Naive thymus-derived CD4-positive, alpha-beta T cell (primary cell): ENCODE data around the gene DNAH11. TPM values are rescaled to one million over a fixed set of nuclear protein-coding genes. Genes with fewer than 3 reads are reported as not detected.

Experiments used
- ATAC-seq: fragments of 150-1000 bp; cut with Tn5 transposase; 2 replicates; pipeline ENCODE4 v1.10.0; 2021; ENCODE audit warnings: mild to moderate bottlenecking, moderate library complexity
- CTCF ChIA-PET: fragments of 350-600 bp; sonication (Branson Sonifier 250); formaldehyde crosslinking; loops from one replicate; lab custom pipeline; 2021; ENCODE audit warnings: antibody characterized with exemption; lab: Charles Lee
- POLR2A ChIA-PET: fragments of 350-600 bp; sonication (Branson Sonifier 250); formaldehyde crosslinking; loops from one replicate; lab custom pipeline; 2021; ENCODE audit warnings: antibody characterized with exemption, inconsistent platforms; lab: Charles Lee
- DNase-seq, 9 donors: peaks; one replicate each; pipeline versions ENCODE4 v3.0.0 to v3.0.0-alpha.2; 2020 to 2022; ENCODE audit warnings: mixed read lengths in 1 of 9
- H3K27ac ChIP-seq: one replicate; pipeline ENCODE4 v1.7.0; 2013; ENCODE audit warnings: mild to moderate bottlenecking, low read depth, low read length, moderate library complexity
- H3K27me3 ChIP-seq, 2 donors: one replicate each; pipeline ENCODE4 v1.7.0; 2013; ENCODE audit warnings: low read length in 2 of 2, mild to moderate bottlenecking in 2 of 2, moderate library complexity in 2 of 2; ENCODE audit not compliant: control insufficient read depth in 2 of 2, insufficient read depth in 2 of 2
- H3K36me3 ChIP-seq, 3 experiments: 1 replicate in 2 of 3; 2 replicates in 1 of 3; pipeline ENCODE4 v1.7.0; 2013; ENCODE audit warnings: low read length in 3 of 3, mild to moderate bottlenecking in 3 of 3, moderate library complexity in 1 of 3; ENCODE audit not compliant: insufficient read depth in 3 of 3, control insufficient read depth in 2 of 3
- H3K4me1 ChIP-seq, 2 donors: one replicate each; pipeline ENCODE4 v1.7.0; 2013; ENCODE audit warnings: low read length in 2 of 2, mild to moderate bottlenecking in 2 of 2, moderate library complexity in 1 of 2; ENCODE audit not compliant: control insufficient read depth in 2 of 2, insufficient read depth in 2 of 2
- H3K4me3 ChIP-seq: 2 replicates; pipeline ENCODE4 v1.7.0; 2013; ENCODE audit warnings: mild to moderate bottlenecking, low read length
- H3K9me3 ChIP-seq, 3 experiments: 1 replicate in 2 of 3; 2 replicates in 1 of 3; pipeline ENCODE4 v1.7.0; 2013; ENCODE audit warnings: low read length in 3 of 3; ENCODE audit not compliant: control insufficient read depth in 2 of 3
- H3K27ac Mint-ChIP-seq, 9 donors: one replicate each; pipeline ENCODE4 v1.8.0; 2020 to 2022; ENCODE audit warnings: mixed read lengths in 9 of 9, mild to moderate bottlenecking in 8 of 9, moderate library complexity in 5 of 9, inconsistent platforms in 2 of 9
- H3K27me3 Mint-ChIP-seq, 5 donors: one replicate each; pipeline ENCODE4 v1.8.0; 2021 to 2022; ENCODE audit warnings: mixed read lengths in 5 of 5, mild to moderate bottlenecking in 1 of 5
- H3K36me3 Mint-ChIP-seq, 5 donors: one replicate each; pipeline ENCODE4 v1.8.0; 2020 to 2022; ENCODE audit warnings: mixed read lengths in 5 of 5, mild to moderate bottlenecking in 3 of 5, inconsistent platforms in 1 of 5
- H3K4me1 Mint-ChIP-seq, 7 donors: one replicate each; pipeline ENCODE4 v1.8.0; 2020 to 2022; ENCODE audit warnings: mixed read lengths in 7 of 7, mild to moderate bottlenecking in 3 of 7, inconsistent platforms in 1 of 7
- H3K4me3 Mint-ChIP-seq, 10 donors: one replicate each; pipeline ENCODE4 v1.8.0; 2020 to 2022; ENCODE audit warnings: mild to moderate bottlenecking in 10 of 10, mixed read lengths in 10 of 10, moderate library complexity in 6 of 10, inconsistent platforms in 2 of 10
- H3K9me3 Mint-ChIP-seq, 11 donors: one replicate each; pipeline ENCODE4 v1.8.0; 2020 to 2022; ENCODE audit warnings: mixed read lengths in 11 of 11, mild to moderate bottlenecking in 4 of 11, inconsistent platforms in 1 of 11, moderate library complexity in 1 of 11
- intact Hi-C, 2 donors: fragments of 100-400 bp; cut with micrococcal nuclease; formaldehyde crosslinking; loops; one replicate each; pipeline ENCODE4 v1.15.1; 2023
- polyA plus RNA-seq, 2 donors: library from polyadenylated mRNA; unstranded; fragments of 300-500 nt; fragmentation: Illumina TruSeq; gene quantifications; one replicate each; pipeline ENCODE4 v1.2.3, GENCODE V29; 2021
- total RNA-seq, 6 experiments: library from RNA in 5 of 6; stranded (reverse) in 5 of 6; gene quantifications; 1 replicate in 5 of 6; 2 replicates in 1 of 6; pipeline ENCODE4 v1.2.3 and lab custom pipeline; 2021 to 2026

The DNAH11 gene
- total and polyA plus RNA-seq, 7 experiments from 2014 or later: 0.02 to 8.1 (median 0.22) TPM; not detected in 1

- H3K4me3 Mint-ChIP-seq: no peak overlapping the region
- ChIA-PET CTCF (no interaction called here), POLR2A (no interaction called here)
- H3K9me3 Mint-ChIP-seq: no peaks in the 10 kb centered on the region
- Histone ChIP-seq H3K4me3 (no peak overlapping the region), H3K27ac (no peak overlapping the region), H3K36me3 (no peaks in the 10 kb centered on the region), H3K9me3 (no peaks in the 10 kb centered on the region), H3K27me3 (no peaks in the 10 kb centered on the region), H3K4me1 (no peaks in the 10 kb centered on the region)
- H3K36me3 Mint-ChIP-seq: no peaks in the 10 kb centered on the region
- peaks cover 0 to 1% (median 0%) of the 10 kb centered on the region in 7 donors for H3K4me1 Mint-ChIP-seq
- DNase-seq (no peak), ATAC-seq (no peak)
- intact Hi-C loops: no loop called here
- H3K27ac Mint-ChIP-seq: no peak overlapping the region
- H3K27me3 Mint-ChIP-seq: no peaks in the 10 kb centered on the region
Measured at GRCh38 chr7:21884496-21884895, 341.7 kb downstream of the DNAH11 start.

GRCh38 chr7:21886396-21886795, 343.6 kb downstream of the DNAH11 start:
- DNase-seq (no peak), ATAC-seq (no peak)
- H3K4me1 Mint-ChIP-seq: no peaks in the 10 kb centered on the region
- H3K27me3 Mint-ChIP-seq: no peaks in the 10 kb centered on the region
- POLR2A ChIA-PET: no interaction called here
- H3K4me3 Mint-ChIP-seq: no peak overlapping the region
- H3K27me3 ChIP-seq: no peaks in the 10 kb centered on the region
- H3K9me3 Mint-ChIP-seq: no peaks in the 10 kb centered on the region
- H3K36me3 Mint-ChIP-seq: no peaks in the 10 kb centered on the region
- no peaks in the 10 kb centered on the region for H3K4me1 ChIP-seq
- no peaks in the 10 kb centered on the region for H3K9me3 ChIP-seq
- H3K27ac Mint-ChIP-seq: no peak overlapping the region
- no peak overlapping the region for H3K4me3 ChIP-seq
- H3K27ac ChIP-seq: no peak overlapping the region
- CTCF ChIA-PET: no interaction called here
- intact Hi-C loops: no loop called here
- no peaks in the 10 kb centered on the region for H3K36me3 ChIP-seq

GRCh38 chr7:21887353-21887752, 344.5 kb downstream of the DNAH11 start:
- intact Hi-C loops: no loop called here
- POLR2A ChIA-PET: no interaction called here
- no peak for DNase-seq

GRCh38 chr7:21887779-21888178, 344.9 kb downstream of the DNAH11 start:
- H3K36me3 ChIP-seq: no peaks in the 10 kb centered on the region
- Mint-ChIP-seq H3K9me3 (no peaks in the 10 kb centered on the region), H3K36me3 (peaks cover 0 to 2% (median 0%) of the 10 kb centered on the region in 5 donors), H3K27ac (no peak overlapping the region), H3K27me3 (no peaks in the 10 kb centered on the region), H3K4me1 (no peaks in the 10 kb centered on the region), H3K4me3 (no peak overlapping the region)
- no peak overlapping the region for H3K27ac ChIP-seq
- ChIA-PET POLR2A (no interaction called here), CTCF (no interaction called here)
- H3K4me1 ChIP-seq: no peaks in the 10 kb centered on the region
- intact Hi-C loops: no loop called here
- DNase-seq (no peak), ATAC-seq (no peak)
- H3K9me3 ChIP-seq: no peaks in the 10 kb centered on the region
- no peak overlapping the region for H3K4me3 ChIP-seq
- H3K27me3 ChIP-seq: no peaks in the 10 kb centered on the region

More at GRCh38 chr7:21887353-21887752, 344.5 kb downstream of the DNAH11 start:
- Histone ChIP-seq H3K4me3 (no peak overlapping the region), H3K36me3 (no peaks in the 10 kb centered on the region), H3K9me3 (no peaks in the 10 kb centered on the region), H3K27me3 (no peaks in the 10 kb centered on the region), H3K27ac (no peak overlapping the region), H3K4me1 (no peaks in the 10 kb centered on the region)
- Mint-ChIP-seq H3K9me3 (no peaks in the 10 kb centered on the region), H3K27me3 (no peaks in the 10 kb centered on the region), H3K4me3 (no peak overlapping the region), H3K36me3 (no peaks in the 10 kb centered on the region), H3K4me1 (no peaks in the 10 kb centered on the region), H3K27ac (no peak overlapping the region)
- no peak for ATAC-seq
- CTCF ChIA-PET: no interaction called here

- Mint-ChIP-seq H3K4me3 (no peak overlapping the region), H3K4me1 (peaks cover 0 to 3% (median 0%) of the 10 kb centered on the region in 7 donors), H3K9me3 (no peaks in the 10 kb centered on the region), H3K27me3 (no peaks in the 10 kb centered on the region), H3K27ac (peak overlapping the region in 1 of 9 donors; percentile 57), H3K36me3 (peaks cover 0 to 18% (median 6%) of the 10 kb centered on the region in 5 donors)
- Histone ChIP-seq H3K4me3 (no peak overlapping the region), H3K27me3 (no peaks in the 10 kb centered on the region), H3K9me3 (no peaks in the 10 kb centered on the region), H3K27ac (no peak overlapping the region), H3K36me3 (no peaks in the 10 kb centered on the region), H3K4me1 (no peaks in the 10 kb centered on the region)
- no peak for ATAC-seq
- intact Hi-C loops: no loop called here
- CTCF ChIA-PET: no interaction called here
- DNase-seq: no peak
- POLR2A ChIA-PET: interaction anchor here (0.8 kb wide), 1 partner anchor 15 kb away, joined by 3 read pairs; no protein-coding TSS in a partner anchor
Measured at GRCh38 chr7:21891291-21891690, 348.5 kb downstream of the DNAH11 start.

- ATAC-seq (no peak), DNase-seq (no peak)
- ChIA-PET CTCF (interaction anchor here (0.6 kb wide), 1 partner anchor 28 kb away, joined by 3 read pairs; no protein-coding TSS in a partner anchor), POLR2A (no interaction called here)
- Histone ChIP-seq H3K36me3 (no peaks in the 10 kb centered on the region), H3K4me3 (no peak overlapping the region), H3K27ac (no peak overlapping the region), H3K9me3 (no peaks in the 10 kb centered on the region), H3K27me3 (no peaks in the 10 kb centered on the region), H3K4me1 (peaks cover 0 to 13% of the 10 kb centered on the region in 2 donors)
- Mint-ChIP-seq H3K4me3 (no peak overlapping the region), H3K9me3 (peaks cover 0 to 7% (median 0%) of the 10 kb centered on the region in 11 donors), H3K27me3 (no peaks in the 10 kb centered on the region), H3K4me1 (peaks cover 12 to 24% (median 15%) of the 10 kb centered on the region in 7 donors), H3K36me3 (peaks cover 6 to 27% (median 10%) of the 10 kb centered on the region in 5 donors), H3K27ac (no peak overlapping the region)
- intact Hi-C loops: no loop called here
Measured at GRCh38 chr7:21893401-21893800, 350.6 kb downstream of the DNAH11 start.
